GM12801 (cell line): ENCODE results near the gene KRT13.

Experiments
- CTCF ChIP-seq: IDR thresholded peaks from one replicate; pipeline ENCODE4 v1.5.1; 2011; ENCODE audit warnings: control low read depth; ENCODE audit not compliant: insufficient read length; ENCODE audit errors: extremely low read depth

Gene KRT13

GRCh38 chr17:41467561-41467960, 37.9 kb downstream of the KRT13 start:
- TF ChIP-seq CTCF: no peak

GRCh38 chr17:41466988-41467387, 38.4 kb downstream of the KRT13 start, which contains the start of gene KRT32:
TSS of gene KRT32 (minus strand) at chr17:41467386. CDS start at chr17:41467325, 61 bp downstream.
- no peak for TF ChIP-seq CTCF

GRCh38 chr17:41464682-41465081, 40.7 kb downstream of the KRT13 start:
- no peak for TF ChIP-seq CTCF

- TF ChIP-seq CTCF: no peak
Measured at GRCh38 chr17:41464173-41464572, 41.2 kb downstream of the KRT13 start.

GRCh38 chr17:41463746-41464145, 41.7 kb downstream of the KRT13 start:
- TF ChIP-seq CTCF: no peak

- no peak for TF ChIP-seq CTCF
Measured at GRCh38 chr17:41462705-41463104, 42.7 kb downstream of the KRT13 start.

- no peak for TF ChIP-seq CTCF
Measured at GRCh38 chr17:41457676-41458075, 47.7 kb downstream of the KRT13 start.

- TF ChIP-seq CTCF: no peak
Measured at GRCh38 chr17:41456204-41456603, 49.2 kb downstream of the KRT13 start.
